Frontal cortex (tissue), 4 donors: ENCODE results near the gene DCC. TPM values are rescaled to one million over a fixed set of nuclear protein-coding genes. Genes with fewer than 3 reads are reported as not detected.

Experiments
- DNase-seq, 2 donors: peaks; one replicate each; pipeline ENCODE4 v3.0.0; 2012; ENCODE audit warnings: low spot score in 2 of 2
- FAIRE-seq: peaks from 2 replicates; lab custom pipeline; 2012; peaks lifted over from hg19 to GRCh38; lab: Jason Lieb, UNC
- total RNA-seq: library from RNA; depleted of rRNA; stranded (reverse); fragments of >200 nt; gene quantifications from one replicate; pipeline ENCODE4 v1.2.3, GENCODE V29; 2014
- donor health status: control.
- donor health status: control.
- donor health status: control.

Gene DCC
- total RNA-seq, 1 donor from 2014 or later, result 15.1 TPM

GRCh38 chr18:52415131-52415530 is 75.1 kb downstream of the DCC start:
- no peak for DNase-seq
- FAIRE-seq, result no peak

- no peak for DNase-seq
- FAIRE-seq, result no peak
Observed at GRCh38 chr18:52422985-52423601, 83.1 kb downstream of the DCC start.

GRCh38 chr18:52426041-52426440 is 86.0 kb downstream of the DCC start:
- DNase-seq (no peak), FAIRE-seq (no peak)

- FAIRE-seq, result no peak
- no peak for DNase-seq
Observed at GRCh38 chr18:52426462-52426861, 86.5 kb downstream of the DCC start.

GRCh38 chr18:52427521-52428175 is 87.7 kb downstream of the DCC start:
- no peak for FAIRE-seq

GRCh38 chr18:52431683-52432082 is 91.7 kb downstream of the DCC start:
- DNase-seq (no peak), FAIRE-seq (no peak)

More at GRCh38 chr18:52427521-52428175, 87.7 kb downstream of the DCC start:
- no peak for DNase-seq

GRCh38 chr18:52433797-52434196 is 93.8 kb downstream of the DCC start:
- no peak for DNase-seq
- FAIRE-seq, result no peak

- FAIRE-seq (no peak), DNase-seq (no peak)
Observed at GRCh38 chr18:52435301-52435700, 95.3 kb downstream of the DCC start.

- FAIRE-seq (no peak), DNase-seq (no peak)
Observed at GRCh38 chr18:52437161-52437560, 97.2 kb downstream of the DCC start.

- no peak for FAIRE-seq
- DNase-seq, result no peak
Observed at GRCh38 chr18:52439457-52439856, 99.5 kb downstream of the DCC start.

GRCh38 chr18:52441794-52442193 is 101.8 kb downstream of the DCC start:
- FAIRE-seq (no peak), DNase-seq (no peak)

GRCh38 chr18:52442686-52443085 is 102.7 kb downstream of the DCC start:
- FAIRE-seq (no peak), DNase-seq (no peak)

GRCh38 chr18:52451256-52451655 is 111.3 kb downstream of the DCC start:
- DNase-seq, result no peak
- FAIRE-seq, result no peak

GRCh38 chr18:52451851-52452250 is 111.9 kb downstream of the DCC start:
- FAIRE-seq (no peak), DNase-seq (no peak)

GRCh38 chr18:52452427-52452826 is 112.4 kb downstream of the DCC start:
- FAIRE-seq (no peak), DNase-seq (no peak)

GRCh38 chr18:52459890-52460289 is 119.9 kb downstream of the DCC start:
- DNase-seq, result no peak
- no peak for FAIRE-seq

- FAIRE-seq (no peak), DNase-seq (no peak)
Observed at GRCh38 chr18:52462853-52463252, 122.9 kb downstream of the DCC start.

- FAIRE-seq (no peak), DNase-seq (no peak)
Observed at GRCh38 chr18:52465391-52465790, 125.4 kb downstream of the DCC start.

- no peak for DNase-seq
- FAIRE-seq, result no peak
Observed at GRCh38 chr18:52468496-52468895, 128.5 kb downstream of the DCC start.

GRCh38 chr18:52475325-52475724 is 135.3 kb downstream of the DCC start:
- FAIRE-seq (no peak), DNase-seq (no peak)

GRCh38 chr18:52481116-52481515 is 141.1 kb downstream of the DCC start:
- DNase-seq, result no peak
- no peak for FAIRE-seq

- FAIRE-seq (no peak), DNase-seq (no peak)
Observed at GRCh38 chr18:52484977-52485376, 145.0 kb downstream of the DCC start.
